DND-41 (cell line): ENCODE results near the gene PPP1R12C.

Experiments
- CTCF ChIP-seq: IDR thresholded peaks from 2 replicates; pipeline ENCODE4 v1.5.1; 2012; ENCODE audit warnings: borderline replicate concordance, low read length, moderate library complexity, mild to moderate bottlenecking; ENCODE audit not compliant: poor library complexity, severe bottlenecking; ENCODE audit errors: extremely low read depth
- EZH2 ChIP-seq: IDR thresholded peaks from 3 replicates; pipeline ENCODE4 v1.6.1; 2012; ENCODE audit warnings: borderline replicate concordance, low read depth, mild to moderate bottlenecking, moderate library complexity, low read length, inconsistent platforms; ENCODE audit not compliant: severe bottlenecking

- TF ChIP-seq EZH2 (no peak), CTCF (no peak)
Measured at GRCh38 chr19:55071129-55071502, 46.3 kb downstream of the PPP1R12C start.
